Liver (tissue), 9 donors: ENCODE data around the gene LIFR. TPM values are rescaled to one million over a fixed set of nuclear protein-coding genes. Genes with fewer than 3 reads are reported as not detected.

ENCODE experiments used
- DNase-seq: peaks from one replicate; pipeline ENCODE4 v3.0.0-alpha.2; 2017; ENCODE audit warnings: low spot score
- H3K27ac ChIP-seq, 2 donors: one replicate each; pipeline ENCODE4 v1.7.0; 2013; ENCODE audit warnings: inconsistent platforms in 2 of 2, low read length in 2 of 2, control low read depth in 1 of 2, low read depth in 1 of 2, mild to moderate bottlenecking in 1 of 2
- H3K27me3 ChIP-seq, 4 donors: one replicate each; pipeline versions ENCODE4 v1.6.1 to v1.7.0; 2013; ENCODE audit warnings: low read length in 3 of 4, inconsistent platforms in 1 of 4, mild to moderate bottlenecking in 1 of 4, moderate library complexity in 1 of 4; ENCODE audit not compliant: control insufficient read depth in 4 of 4, insufficient read depth in 4 of 4
- H3K36me3 ChIP-seq, 4 donors: one replicate each; pipeline versions ENCODE4 v1.6.1 to v1.7.0; 2013; ENCODE audit warnings: low read length in 3 of 4, mild to moderate bottlenecking in 3 of 4, low read depth in 1 of 4, moderate library complexity in 1 of 4; ENCODE audit not compliant: control insufficient read depth in 4 of 4, insufficient read depth in 3 of 4
- H3K4me1 ChIP-seq, 4 donors: one replicate each; pipeline versions ENCODE4 v1.6.1 to v1.7.0; 2013; ENCODE audit warnings: low read length in 3 of 4, mild to moderate bottlenecking in 3 of 4, moderate library complexity in 1 of 4; ENCODE audit not compliant: control insufficient read depth in 4 of 4, insufficient read depth in 4 of 4
- H3K4me3 ChIP-seq, 3 donors: one replicate each; pipeline versions ENCODE4 v1.6.1 to v1.7.0; 2013; ENCODE audit warnings: low read length in 3 of 3, control low read depth in 1 of 3, low read depth in 1 of 3, mild to moderate bottlenecking in 1 of 3
- H3K9ac ChIP-seq, 2 donors: one replicate each; pipeline ENCODE4 v1.7.0; 2013; ENCODE audit warnings: low read length in 2 of 2, mild to moderate bottlenecking in 2 of 2, moderate library complexity in 2 of 2, control low read depth in 1 of 2, low read depth in 1 of 2
- H3K9me3 ChIP-seq, 4 donors: one replicate each; pipeline versions ENCODE4 v1.6.1 to v1.7.0; 2013; ENCODE audit warnings: low read length in 3 of 4; ENCODE audit not compliant: control insufficient read depth in 4 of 4
- EGR1 ChIP-seq, 2 donors: IDR thresholded peaks; 2 replicates each; pipeline ENCODE4 v1.6.1; 2016 to 2018; ENCODE audit warnings: antibody characterized with exemption in 2 of 2, low read depth in 2 of 2
- FOXA1 ChIP-seq: IDR thresholded peaks from 2 replicates; pipeline ENCODE4 v1.6.1; 2016; ENCODE audit warnings: antibody characterized with exemption
- GABPA ChIP-seq, 2 donors: IDR thresholded peaks in 1 of 2; conservative IDR thresholded peaks in 1 of 2; 2 replicates each; pipeline ENCODE4 v1.6.1; 2016; ENCODE audit warnings: antibody characterized with exemption in 2 of 2, mild to moderate bottlenecking in 1 of 2, moderate library complexity in 1 of 2
- HNF4A ChIP-seq, 2 donors: conservative IDR thresholded peaks; 2 replicates each; pipeline ENCODE4 v1.6.1; 2016; ENCODE audit warnings: antibody characterized with exemption in 2 of 2, mild to moderate bottlenecking in 2 of 2
- HNF4G ChIP-seq: IDR thresholded peaks from 2 replicates; pipeline ENCODE4 v1.6.1; 2016; ENCODE audit warnings: antibody characterized with exemption
- JUND ChIP-seq, 2 donors: IDR thresholded peaks; 2 replicates each; pipeline ENCODE4 v1.6.1; 2016; ENCODE audit warnings: antibody characterized with exemption in 2 of 2
- NR2F2 ChIP-seq: IDR thresholded peaks from 2 replicates; pipeline ENCODE4 v1.6.1; 2016; ENCODE audit warnings: antibody characterized with exemption
- RAD21 ChIP-seq, 2 donors: IDR thresholded peaks; 2 replicates each; pipeline ENCODE4 v1.6.1; 2016; ENCODE audit warnings: antibody characterized with exemption in 2 of 2, mild to moderate bottlenecking in 2 of 2
- RXRA ChIP-seq, 2 donors: IDR thresholded peaks; 2 replicates each; pipeline ENCODE4 v1.6.1; 2017 to 2018; ENCODE audit warnings: antibody characterized with exemption in 2 of 2, mild to moderate bottlenecking in 1 of 2
- SP1 ChIP-seq: IDR thresholded peaks from 2 replicates; pipeline ENCODE4 v1.6.1; 2018; ENCODE audit warnings: antibody characterized with exemption, mild to moderate bottlenecking
- TAF1 ChIP-seq: conservative IDR thresholded peaks from 2 replicates; pipeline ENCODE4 v1.6.1; 2016; ENCODE audit warnings: antibody characterized with exemption, mild to moderate bottlenecking
- YY1 ChIP-seq: IDR thresholded peaks from 2 replicates; pipeline ENCODE4 v1.6.1; 2016; ENCODE audit warnings: antibody characterized with exemption, mild to moderate bottlenecking
- WGBS: extraction: QIAGEN DNeasy Blood & Tissue Kit; methylation state at CpG from one replicate; pipeline ENCODE4 v1.1.7; 2013; 5-methylcytosine and 5-hydroxymethylcytosine counted together
- polyA plus RNA-seq, 2 donors: library from polyadenylated mRNA; stranded (reverse) in 1 of 2; unstranded in 1 of 2; fragments of 200-250 nt in 1 of 2; fragments of >200 nt in 1 of 2; fragmentation: Nextera tagmentation in 1 of 2; extraction: Ambion mirVana in 1 of 2; gene quantifications; one replicate each; pipeline versions ENCODE4 v1.2.1 to v1.2.3, GENCODE V29; 2013 to 2015
- total RNA-seq, 2 donors: library from RNA; depleted of rRNA; stranded (reverse); fragments of >200 nt; gene quantifications; one replicate each; pipeline ENCODE4 v1.2.3, GENCODE V29; 2014
- TF ChIP-seq, protein P1 (sequence below): IDR thresholded peaks from 2 replicates; pipeline ENCODE4 v1.6.1; 2016; ENCODE audit warnings: antibody characterized with exemption, mild to moderate bottlenecking
- TF ChIP-seq, protein P2 (sequence below): fragments of 150-350 bp; IDR thresholded peaks from 2 replicates; pipeline ENCODE4 v1.5.1; 2017; ENCODE audit warnings: improper control_type of control experiment, low read depth, low read length; ENCODE audit not compliant: missing input control
- TF ChIP-seq, protein P3 (sequence below): IDR thresholded peaks from 2 replicates; pipeline ENCODE4 v1.6.1; 2016; ENCODE audit warnings: antibody characterized with exemption
- donor health status: healthy.
- donor health status: healthy.
- donor health status: healthy.
- donor health status: healthy.
- donor health status: healthy.

Gene LIFR
- total and polyA plus RNA-seq, 4 donors: 10.5 to 79.7 (median 32.8) TPM

DNA sequence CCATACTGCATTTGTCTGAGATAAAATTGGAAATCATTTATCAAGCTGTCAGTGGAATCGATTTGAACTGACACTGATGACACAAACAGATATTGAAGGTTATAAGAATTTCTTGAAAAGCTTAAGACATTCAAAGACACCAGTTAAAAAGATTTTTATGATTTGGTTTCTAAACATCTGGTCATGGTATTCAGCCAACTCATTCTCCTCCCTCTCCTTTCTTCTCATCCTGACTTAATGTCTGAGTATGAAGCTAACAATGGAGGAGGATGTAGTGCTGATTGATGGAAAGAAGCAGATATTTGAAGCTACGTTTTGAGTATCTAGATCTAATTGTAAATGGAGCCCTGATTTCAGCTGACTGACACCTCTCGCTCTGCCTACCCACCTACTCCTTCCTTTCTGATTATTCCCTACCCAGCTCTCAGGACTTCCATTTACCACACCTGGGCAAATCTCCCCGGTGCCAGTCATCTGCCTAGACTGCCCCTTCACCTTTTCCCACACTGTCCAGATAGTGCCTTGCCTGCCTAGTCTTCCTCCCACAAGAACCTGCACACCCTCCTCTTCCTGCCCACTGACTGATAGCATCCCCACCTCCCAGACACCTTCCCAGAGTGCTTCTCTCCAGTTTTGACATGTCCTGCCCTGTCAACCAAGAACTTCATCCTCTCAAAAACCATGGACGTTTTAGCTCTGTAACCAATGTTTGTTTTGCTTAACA lies 20.7 kb upstream of the LIFR start:
- H3K36me3 ChIP-seq: no peaks in the 10 kb centered on the region
- no peak for TF ChIP-seq SP1
- no peak for TF ChIP-seq EGR1 (IDR thresholded peaks at IDR 0.05; ENCODE audit: low read depth in 2 of 2)
- TF ChIP-seq, protein P1, sequence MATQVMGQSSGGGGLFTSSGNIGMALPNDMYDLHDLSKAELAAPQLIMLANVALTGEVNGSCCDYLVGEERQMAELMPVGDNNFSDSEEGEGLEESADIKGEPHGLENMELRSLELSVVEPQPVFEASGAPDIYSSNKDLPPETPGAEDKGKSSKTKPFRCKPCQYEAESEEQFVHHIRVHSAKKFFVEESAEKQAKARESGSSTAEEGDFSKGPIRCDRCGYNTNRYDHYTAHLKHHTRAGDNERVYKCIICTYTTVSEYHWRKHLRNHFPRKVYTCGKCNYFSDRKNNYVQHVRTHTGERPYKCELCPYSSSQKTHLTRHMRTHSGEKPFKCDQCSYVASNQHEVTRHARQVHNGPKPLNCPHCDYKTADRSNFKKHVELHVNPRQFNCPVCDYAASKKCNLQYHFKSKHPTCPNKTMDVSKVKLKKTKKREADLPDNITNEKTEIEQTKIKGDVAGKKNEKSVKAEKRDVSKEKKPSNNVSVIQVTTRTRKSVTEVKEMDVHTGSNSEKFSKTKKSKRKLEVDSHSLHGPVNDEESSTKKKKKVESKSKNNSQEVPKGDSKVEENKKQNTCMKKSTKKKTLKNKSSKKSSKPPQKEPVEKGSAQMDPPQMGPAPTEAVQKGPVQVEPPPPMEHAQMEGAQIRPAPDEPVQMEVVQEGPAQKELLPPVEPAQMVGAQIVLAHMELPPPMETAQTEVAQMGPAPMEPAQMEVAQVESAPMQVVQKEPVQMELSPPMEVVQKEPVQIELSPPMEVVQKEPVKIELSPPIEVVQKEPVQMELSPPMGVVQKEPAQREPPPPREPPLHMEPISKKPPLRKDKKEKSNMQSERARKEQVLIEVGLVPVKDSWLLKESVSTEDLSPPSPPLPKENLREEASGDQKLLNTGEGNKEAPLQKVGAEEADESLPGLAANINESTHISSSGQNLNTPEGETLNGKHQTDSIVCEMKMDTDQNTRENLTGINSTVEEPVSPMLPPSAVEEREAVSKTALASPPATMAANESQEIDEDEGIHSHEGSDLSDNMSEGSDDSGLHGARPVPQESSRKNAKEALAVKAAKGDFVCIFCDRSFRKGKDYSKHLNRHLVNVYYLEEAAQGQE: no peak
- TF ChIP-seq TAF1: no peak
- TF ChIP-seq HNF4G: no peak
- no peak for TF ChIP-seq RAD21 (IDR thresholded peaks at IDR 0.05)
- no peak for TF ChIP-seq YY1
- TF ChIP-seq, protein P2, sequence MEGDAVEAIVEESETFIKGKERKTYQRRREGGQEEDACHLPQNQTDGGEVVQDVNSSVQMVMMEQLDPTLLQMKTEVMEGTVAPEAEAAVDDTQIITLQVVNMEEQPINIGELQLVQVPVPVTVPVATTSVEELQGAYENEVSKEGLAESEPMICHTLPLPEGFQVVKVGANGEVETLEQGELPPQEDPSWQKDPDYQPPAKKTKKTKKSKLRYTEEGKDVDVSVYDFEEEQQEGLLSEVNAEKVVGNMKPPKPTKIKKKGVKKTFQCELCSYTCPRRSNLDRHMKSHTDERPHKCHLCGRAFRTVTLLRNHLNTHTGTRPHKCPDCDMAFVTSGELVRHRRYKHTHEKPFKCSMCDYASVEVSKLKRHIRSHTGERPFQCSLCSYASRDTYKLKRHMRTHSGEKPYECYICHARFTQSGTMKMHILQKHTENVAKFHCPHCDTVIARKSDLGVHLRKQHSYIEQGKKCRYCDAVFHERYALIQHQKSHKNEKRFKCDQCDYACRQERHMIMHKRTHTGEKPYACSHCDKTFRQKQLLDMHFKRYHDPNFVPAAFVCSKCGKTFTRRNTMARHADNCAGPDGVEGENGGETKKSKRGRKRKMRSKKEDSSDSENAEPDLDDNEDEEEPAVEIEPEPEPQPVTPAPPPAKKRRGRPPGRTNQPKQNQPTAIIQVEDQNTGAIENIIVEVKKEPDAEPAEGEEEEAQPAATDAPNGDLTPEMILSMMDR: no peak
- no peak for TF ChIP-seq GABPA (IDR thresholded peaks at IDR 0.05 in 1 of 2, conservative IDR thresholded peaks at IDR 0.05 in 1 of 2)
- no peak for TF ChIP-seq FOXA1
- no peak for TF ChIP-seq HNF4A (conservative IDR thresholded peaks at IDR 0.05)
- TF ChIP-seq, protein P3, sequence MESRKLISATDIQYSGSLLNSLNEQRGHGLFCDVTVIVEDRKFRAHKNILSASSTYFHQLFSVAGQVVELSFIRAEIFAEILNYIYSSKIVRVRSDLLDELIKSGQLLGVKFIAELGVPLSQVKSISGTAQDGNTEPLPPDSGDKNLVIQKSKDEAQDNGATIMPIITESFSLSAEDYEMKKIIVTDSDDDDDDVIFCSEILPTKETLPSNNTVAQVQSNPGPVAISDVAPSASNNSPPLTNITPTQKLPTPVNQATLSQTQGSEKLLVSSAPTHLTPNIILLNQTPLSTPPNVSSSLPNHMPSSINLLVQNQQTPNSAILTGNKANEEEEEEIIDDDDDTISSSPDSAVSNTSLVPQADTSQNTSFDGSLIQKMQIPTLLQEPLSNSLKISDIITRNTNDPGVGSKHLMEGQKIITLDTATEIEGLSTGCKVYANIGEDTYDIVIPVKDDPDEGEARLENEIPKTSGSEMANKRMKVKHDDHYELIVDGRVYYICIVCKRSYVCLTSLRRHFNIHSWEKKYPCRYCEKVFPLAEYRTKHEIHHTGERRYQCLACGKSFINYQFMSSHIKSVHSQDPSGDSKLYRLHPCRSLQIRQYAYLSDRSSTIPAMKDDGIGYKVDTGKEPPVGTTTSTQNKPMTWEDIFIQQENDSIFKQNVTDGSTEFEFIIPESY: no peak
- TF ChIP-seq RXRA (IDR thresholded peaks at IDR 0.05): no peak
- no peak for TF ChIP-seq JUND (IDR thresholded peaks at IDR 0.05)
- H3K4me1 ChIP-seq: no peaks in the 10 kb centered on the region
- H3K4me3 ChIP-seq: no peak overlapping the region
- DNase-seq: no peak
- 60% methylated on average over 5 of the region's 5 CpGs for WGBS
- peaks cover 0 to 8% (median under 1%) of the 10 kb centered on the region in 4 donors for H3K27me3 ChIP-seq
- no peak overlapping the region for H3K27ac ChIP-seq
- no peak overlapping the region for H3K9ac ChIP-seq
- no peaks in the 10 kb centered on the region for H3K9me3 ChIP-seq

DNA sequence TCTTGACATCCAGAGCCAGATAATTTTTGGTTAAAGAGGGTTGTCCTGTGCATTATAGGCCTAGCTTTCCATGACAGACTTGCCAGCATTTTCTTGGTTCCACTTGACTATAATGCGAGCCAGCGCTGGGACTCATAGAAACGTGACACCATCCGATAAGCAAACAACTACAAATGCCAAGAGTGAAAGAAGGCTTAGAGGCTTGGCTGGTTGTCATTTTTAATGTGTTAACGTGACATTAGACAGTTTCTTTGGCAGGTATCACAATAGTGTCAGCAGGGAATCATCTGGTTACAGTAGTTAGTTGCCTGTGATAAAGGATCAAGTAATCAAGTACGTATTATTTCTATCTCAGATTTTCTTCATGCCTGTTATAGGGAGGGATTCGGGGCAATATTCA lies 20.0 kb upstream of the LIFR start:
- Histone ChIP-seq H3K27ac (no peak overlapping the region), H3K9me3 (no peaks in the 10 kb centered on the region), H3K4me3 (no peak overlapping the region), H3K36me3 (no peaks in the 10 kb centered on the region), H3K9ac (no peak overlapping the region), H3K27me3 (peaks cover 0 to 8% (median under 1%) of the 10 kb centered on the region in 4 donors), H3K4me1 (no peaks in the 10 kb centered on the region)
- 81% methylated on average over 7 of the region's 7 CpGs for WGBS
- TF ChIP-seq EGR1 (IDR thresholded peaks at IDR 0.05; ENCODE audit: low read depth in 2 of 2): no peak
- TF ChIP-seq TAF1: no peak
- no peak for TF ChIP-seq NR2F2
- no peak for TF ChIP-seq GABPA (IDR thresholded peaks at IDR 0.05 in 1 of 2, conservative IDR thresholded peaks at IDR 0.05 in 1 of 2)
- no peak for DNase-seq
